HG03139 (cell line): ENCODE results near the gene KCNQ2.

Experiments
- ATAC-seq: cut with Tn5 transposase; IDR thresholded peaks from one replicate; pipeline ENCODE4 v1.9.1; 2021; ENCODE audit not compliant: unreplicated experiment

KCNQ2 gene

GRCh38 chr20:63455568-63455859, 16.9 kb downstream of the KCNQ2 start:
- no peak for ATAC-seq

- ATAC-seq, result no peak
These were observed 17.5 kb downstream of the KCNQ2 start for GRCh38 chr20:63454731-63455567.

GRCh38 chr20:63452821-63453523, 19.5 kb downstream of the KCNQ2 start:
- ATAC-seq, result no peak

GRCh38 chr20:63452341-63452740, 20.1 kb downstream of the KCNQ2 start:
- no peak for ATAC-seq

- ATAC-seq, result no peak
These were observed 20.6 kb downstream of the KCNQ2 start for GRCh38 chr20:63451821-63452220.

- ATAC-seq, result no peak
These were observed 22.4 kb downstream of the KCNQ2 start for GRCh38 chr20:63449796-63450730.

GRCh38 chr20:63449025-63449424, 23.4 kb downstream of the KCNQ2 start:
- ATAC-seq, result no peak

- ATAC-seq, result no peak
These were observed 24.4 kb downstream of the KCNQ2 start for GRCh38 chr20:63448031-63448430.

GRCh38 chr20:63447320-63447719, 25.1 kb downstream of the KCNQ2 start:
- no peak for ATAC-seq

GRCh38 chr20:63446216-63447024, 26.0 kb downstream of the KCNQ2 start:
- no peak for ATAC-seq

- ATAC-seq, result no peak
These were observed 27.2 kb downstream of the KCNQ2 start for GRCh38 chr20:63445075-63445734.

- no peak for ATAC-seq
These were observed 27.9 kb downstream of the KCNQ2 start for GRCh38 chr20:63444548-63444947.

GRCh38 chr20:63443606-63444395, 28.7 kb downstream of the KCNQ2 start:
- ATAC-seq, result no peak

GRCh38 chr20:63442100-63442493, 30.4 kb downstream of the KCNQ2 start:
- ATAC-seq, result no peak

GRCh38 chr20:63441136-63442099, 31.0 kb downstream of the KCNQ2 start:
- ATAC-seq, result no peak

GRCh38 chr20:63440366-63440955, 32.0 kb downstream of the KCNQ2 start:
- no peak for ATAC-seq

- no peak for ATAC-seq
These were observed 32.6 kb downstream of the KCNQ2 start for GRCh38 chr20:63439866-63440265.

- ATAC-seq, result no peak
These were observed 34.3 kb downstream of the KCNQ2 start for GRCh38 chr20:63438121-63438520.
